ENCODE data around the gene PLB1.

DNA sequence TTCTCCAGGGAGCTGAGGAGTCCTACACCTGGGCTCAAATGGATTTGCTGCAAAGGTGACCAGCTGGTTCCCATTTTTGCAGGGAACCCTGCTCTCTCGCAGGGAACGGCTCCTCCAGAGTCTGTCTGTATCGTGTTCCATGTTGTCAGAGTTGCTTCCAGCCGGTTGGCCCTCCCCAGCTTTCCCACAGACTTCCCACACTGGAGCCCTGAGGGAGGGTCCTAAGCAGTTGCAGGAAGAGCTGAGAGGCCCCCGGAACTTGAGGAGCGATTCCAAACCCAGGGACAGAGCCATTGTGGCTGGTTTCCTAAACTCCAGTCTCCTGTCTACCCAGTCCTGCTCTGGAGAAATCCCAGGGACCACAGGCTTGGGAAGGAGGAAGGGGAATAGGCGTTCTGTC lies 134.1 kb downstream of the PLB1 start:
- TF ChIP-seq, protein P1, sequence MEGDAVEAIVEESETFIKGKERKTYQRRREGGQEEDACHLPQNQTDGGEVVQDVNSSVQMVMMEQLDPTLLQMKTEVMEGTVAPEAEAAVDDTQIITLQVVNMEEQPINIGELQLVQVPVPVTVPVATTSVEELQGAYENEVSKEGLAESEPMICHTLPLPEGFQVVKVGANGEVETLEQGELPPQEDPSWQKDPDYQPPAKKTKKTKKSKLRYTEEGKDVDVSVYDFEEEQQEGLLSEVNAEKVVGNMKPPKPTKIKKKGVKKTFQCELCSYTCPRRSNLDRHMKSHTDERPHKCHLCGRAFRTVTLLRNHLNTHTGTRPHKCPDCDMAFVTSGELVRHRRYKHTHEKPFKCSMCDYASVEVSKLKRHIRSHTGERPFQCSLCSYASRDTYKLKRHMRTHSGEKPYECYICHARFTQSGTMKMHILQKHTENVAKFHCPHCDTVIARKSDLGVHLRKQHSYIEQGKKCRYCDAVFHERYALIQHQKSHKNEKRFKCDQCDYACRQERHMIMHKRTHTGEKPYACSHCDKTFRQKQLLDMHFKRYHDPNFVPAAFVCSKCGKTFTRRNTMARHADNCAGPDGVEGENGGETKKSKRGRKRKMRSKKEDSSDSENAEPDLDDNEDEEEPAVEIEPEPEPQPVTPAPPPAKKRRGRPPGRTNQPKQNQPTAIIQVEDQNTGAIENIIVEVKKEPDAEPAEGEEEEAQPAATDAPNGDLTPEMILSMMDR (conservative IDR thresholded peaks at IDR 0.05; ENCODE audit: low read length): no peak
- TF ChIP-seq EZH2phosphoT487 (IDR thresholded peaks at IDR 0.05; ENCODE audit: borderline replicate concordance): no peak
